Loucy (cell line): ENCODE measurements around the gene MMP3.

Experiments used
- H2AFZ ChIP-seq: fragments of 200-600 bp; sonication (generic); 2 replicates; pipeline ENCODE4 v1.6.0; 2016; ENCODE audit warnings: antibody characterized with exemption, mild to moderate bottlenecking, low read length, moderate library complexity
- H3F3A ChIP-seq: fragments of 200-600 bp; 2 replicates; pipeline ENCODE4 v1.6.0; 2016; ENCODE audit warnings: antibody characterized with exemption, low read depth, mild to moderate bottlenecking
- H3K27me3 ChIP-seq: fragments of 200-600 bp; sonication (generic); 2 replicates; pipeline ENCODE4 v1.6.1; 2014; ENCODE audit warnings: low read length, mild to moderate bottlenecking; ENCODE audit not compliant: insufficient read depth, poor library complexity, severe bottlenecking
- H3K36me3 ChIP-seq: fragments of 200-600 bp; sonication (generic); 2 replicates; pipeline ENCODE4 v1.6.1; 2016; ENCODE audit warnings: low read length; ENCODE audit not compliant: insufficient read depth
- H3K4me1 ChIP-seq: fragments of 200-600 bp; sonication (generic); 2 replicates; pipeline ENCODE4 v1.5.1; 2014; ENCODE audit warnings: low read length, mild to moderate bottlenecking; ENCODE audit not compliant: insufficient read depth, poor library complexity, severe bottlenecking
- H3K4me2 ChIP-seq: fragments of 200-600 bp; sonication (generic); 2 replicates; pipeline ENCODE4 v1.6.0; 2014; ENCODE audit warnings: antibody characterized with exemption, low read length, low read depth, mild to moderate bottlenecking; ENCODE audit not compliant: poor library complexity, severe bottlenecking
- H3K4me3 ChIP-seq: fragments of 200-600 bp; sonication (generic); 2 replicates; pipeline ENCODE4 v1.5.1; 2014; ENCODE audit warnings: low read length, mild to moderate bottlenecking, mixed read lengths; ENCODE audit not compliant: poor library complexity, severe bottlenecking
- H3K79me2 ChIP-seq: fragments of 200-600 bp; sonication (generic); 2 replicates; pipeline ENCODE4 v1.6.1; 2014; ENCODE audit warnings: low read length; ENCODE audit not compliant: insufficient read depth
- H3K9ac ChIP-seq: fragments of 200-600 bp; sonication (generic); 2 replicates; pipeline ENCODE4 v1.6.0; 2014; ENCODE audit warnings: mild to moderate bottlenecking, low read depth, low read length, moderate library complexity; ENCODE audit not compliant: poor library complexity, severe bottlenecking
- H3K9me2 ChIP-seq: fragments of 200-600 bp; sonication (generic); replicated peaks from 2 replicates; pipeline ENCODE4 v1.6.1; 2016; ENCODE audit warnings: low read depth, low read length, mixed read lengths
- H3K9me3 ChIP-seq: fragments of 200-600 bp; sonication (generic); 2 replicates; pipeline ENCODE4 v1.6.1; 2014; ENCODE audit warnings: mild to moderate bottlenecking, antibody characterized with exemption, low read length, low read depth; ENCODE audit not compliant: insufficient read depth
- H4K20me1 ChIP-seq: fragments of 200-600 bp; sonication (generic); 2 replicates; pipeline ENCODE4 v1.6.0; 2014; ENCODE audit warnings: antibody characterized with exemption, low read length, mild to moderate bottlenecking; ENCODE audit not compliant: insufficient read depth, poor library complexity, severe bottlenecking
- CTCF ChIP-seq: fragments of 200-600 bp; sonication (generic); conservative IDR thresholded peaks from 2 replicates; pipeline ENCODE4 v1.5.1; 2014; ENCODE audit warnings: mild to moderate bottlenecking, antibody characterized with exemption, low read length
- EZH2phosphoT487 ChIP-seq: fragments of 200-600 bp; IDR thresholded peaks from 2 replicates; pipeline ENCODE4 v1.6.1; 2018; ENCODE audit warnings: antibody characterized with exemption, mild to moderate bottlenecking, moderate library complexity, borderline replicate concordance

The MMP3 gene

DNA sequence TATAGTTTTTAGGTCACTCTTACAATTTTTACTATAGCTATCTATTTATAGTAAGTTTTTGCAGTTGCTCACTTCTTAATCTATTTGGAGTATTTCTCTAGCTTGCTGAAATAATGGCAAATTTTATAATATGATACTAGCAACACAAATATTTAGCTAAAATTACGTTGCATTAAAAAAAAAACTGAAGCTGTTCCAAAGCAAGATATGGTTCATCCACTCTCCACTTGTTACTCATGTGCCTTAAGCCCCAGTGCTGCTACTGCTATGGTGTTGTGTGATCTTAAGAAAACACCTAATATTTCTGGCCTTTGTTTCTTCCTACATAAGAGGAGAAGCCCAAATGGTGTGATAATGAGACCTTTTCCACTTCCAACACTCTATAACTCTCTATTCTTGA, 479 bp downstream of the MMP3 start:
- no peak overlapping the region for H2AFZ ChIP-seq
- no peaks in the 10 kb centered on the region for H3K36me3 ChIP-seq
- no peaks in the 10 kb centered on the region for H3K9me3 ChIP-seq
- no peaks in the 10 kb centered on the region for H3F3A ChIP-seq
- H3K9me2 ChIP-seq: no peaks in the 10 kb centered on the region
- no peak overlapping the region for H3K4me2 ChIP-seq
- TF ChIP-seq EZH2phosphoT487: no peak
- no peak for TF ChIP-seq CTCF
- no peaks in the 10 kb centered on the region for H3K4me1 ChIP-seq
- no peaks in the 10 kb centered on the region for H3K27me3 ChIP-seq
- H4K20me1 ChIP-seq: no peaks in the 10 kb centered on the region
- H3K79me2 ChIP-seq: no peaks in the 10 kb centered on the region
- H3K4me3 ChIP-seq: no peak overlapping the region
- no peak overlapping the region for H3K9ac ChIP-seq

DNA sequence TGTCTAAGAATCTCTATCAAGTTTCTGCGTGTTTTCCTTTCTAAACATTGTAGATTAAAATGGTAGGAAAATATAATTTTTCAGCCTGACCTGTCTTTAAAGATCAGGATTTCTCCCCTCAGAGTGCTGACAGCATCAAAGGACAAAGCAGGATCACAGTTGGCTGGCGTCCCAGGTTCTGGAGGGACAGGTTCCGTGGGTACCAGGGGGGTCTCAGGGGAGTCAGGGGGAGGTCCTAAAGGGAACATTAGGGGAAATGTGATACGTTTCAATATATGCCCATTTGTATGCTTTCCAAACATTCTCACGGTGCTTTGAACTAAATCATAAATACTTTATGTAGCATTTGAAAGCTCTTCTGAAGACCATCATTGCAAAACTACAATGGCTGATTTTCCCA, 3.4 kb downstream of the MMP3 start:
- Histone ChIP-seq H3K4me2 (no peak overlapping the region), H3K27me3 (no peaks in the 10 kb centered on the region), H3K4me1 (no peaks in the 10 kb centered on the region), H3K79me2 (no peaks in the 10 kb centered on the region), H4K20me1 (no peaks in the 10 kb centered on the region), H3K9ac (no peak overlapping the region), H3K4me3 (no peak overlapping the region), H2AFZ (no peak overlapping the region), H3F3A (no peaks in the 10 kb centered on the region), H3K36me3 (no peaks in the 10 kb centered on the region), H3K9me2 (no peaks in the 10 kb centered on the region), H3K9me3 (no peaks in the 10 kb centered on the region)
- no peak for TF ChIP-seq EZH2phosphoT487
- TF ChIP-seq CTCF: no peak

DNA sequence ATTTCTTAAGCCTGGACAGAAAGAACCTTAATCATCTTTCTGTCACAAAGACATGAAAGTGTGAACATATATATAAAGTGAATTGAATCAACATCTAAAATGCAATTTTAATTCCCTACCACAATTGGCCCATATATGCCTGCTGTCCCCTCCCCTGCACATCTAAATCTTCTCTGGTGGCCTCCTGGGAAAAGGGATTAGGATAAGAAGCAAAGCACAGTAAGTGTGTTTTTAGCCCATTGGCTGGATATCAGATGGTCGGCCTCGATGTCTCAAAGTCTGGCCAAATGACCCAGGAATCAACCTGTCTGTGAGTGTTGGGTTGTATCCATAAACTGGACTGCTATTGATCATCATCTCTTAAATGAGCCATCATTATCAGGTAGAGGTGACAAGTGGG, 5.8 kb downstream of the MMP3 start:
- no peaks in the 10 kb centered on the region for H3K9me2 ChIP-seq
- no peak overlapping the region for H3K4me3 ChIP-seq
- H3F3A ChIP-seq: no peaks in the 10 kb centered on the region
- H3K4me2 ChIP-seq: no peak overlapping the region
- H3K79me2 ChIP-seq: no peaks in the 10 kb centered on the region
- no peaks in the 10 kb centered on the region for H4K20me1 ChIP-seq
- no peak overlapping the region for H2AFZ ChIP-seq
- no peaks in the 10 kb centered on the region for H3K27me3 ChIP-seq
- no peaks in the 10 kb centered on the region for H3K9me3 ChIP-seq
- H3K9ac ChIP-seq: no peak overlapping the region
- H3K36me3 ChIP-seq: no peaks in the 10 kb centered on the region
- TF ChIP-seq EZH2phosphoT487 (no peak), CTCF (no peak)
- no peaks in the 10 kb centered on the region for H3K4me1 ChIP-seq
